H1 (cell line): ENCODE measurements around the gene SF3B1. TPM values are rescaled to one million over a fixed set of nuclear protein-coding genes. Genes with fewer than 3 reads are reported as not detected.

Experiments
- polyA plus RNA-seq, 7 experiments: library from polyadenylated mRNA; depleted of rRNA in 3 of 7; stranded (reverse) in 5 of 7; unstranded in 2 of 7; fragments of >200 nt in 5 of 7; fragments of 200-250 nt in 2 of 7; gene quantifications; 1 replicate in 5 of 7; 2 replicates in 1 of 7; 4 replicates in 1 of 7; pipeline versions ENCODE4 v1.2.1 to v1.2.3, GENCODE V29; 2011 to 2013; ENCODE audit warnings: missing spikeins in 2 of 7, mixed read lengths in 2 of 7
- total RNA-seq: library from RNA; stranded (reverse); fragmentation: NEBNext Ultra II Directional; extraction: Animal tissue kit (Norgen Biotek cat#: 25700); gene quantifications from 2 replicates; pipeline ENCODE4 v1.2.1, GENCODE V29; 2021
- TF ChIP-seq, protein P1 (sequence below): IDR thresholded peaks from 2 replicates; pipeline ENCODE4 v1.6.1; 2012; ENCODE audit warnings: low read length, inconsistent platforms
- TF ChIP-seq, protein P2 (sequence below): IDR thresholded peaks from 2 replicates; pipeline ENCODE4 v1.6.1; 2012; ENCODE audit warnings: inconsistent platforms

The SF3B1 gene
- total and polyA plus RNA-seq, 2 of the 8 experiments (the other 6 are each of a cell fraction or from before 2014, with no cell fraction given) = 320 to 403 TPM

DNA sequence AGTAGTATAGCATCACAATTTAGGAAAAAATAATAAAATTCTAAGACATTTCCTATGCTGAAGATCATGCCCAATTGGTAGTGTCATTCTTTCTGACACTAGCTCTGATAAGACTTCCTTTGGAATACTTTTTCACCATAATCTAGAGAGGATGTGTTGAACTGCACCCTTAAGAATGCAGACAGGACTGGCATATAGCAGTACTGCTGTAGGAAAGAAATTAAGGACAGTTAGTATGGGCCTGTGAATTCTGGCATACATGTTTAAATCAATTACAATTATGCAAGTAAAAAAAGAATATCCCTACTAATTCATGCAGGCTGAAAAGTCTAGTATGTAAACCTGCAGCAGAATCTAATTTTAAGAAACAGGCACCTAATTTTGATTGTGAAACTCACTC lies 15.4 kb downstream of the SF3B1 start (continued):
- TF ChIP-seq, protein P1, sequence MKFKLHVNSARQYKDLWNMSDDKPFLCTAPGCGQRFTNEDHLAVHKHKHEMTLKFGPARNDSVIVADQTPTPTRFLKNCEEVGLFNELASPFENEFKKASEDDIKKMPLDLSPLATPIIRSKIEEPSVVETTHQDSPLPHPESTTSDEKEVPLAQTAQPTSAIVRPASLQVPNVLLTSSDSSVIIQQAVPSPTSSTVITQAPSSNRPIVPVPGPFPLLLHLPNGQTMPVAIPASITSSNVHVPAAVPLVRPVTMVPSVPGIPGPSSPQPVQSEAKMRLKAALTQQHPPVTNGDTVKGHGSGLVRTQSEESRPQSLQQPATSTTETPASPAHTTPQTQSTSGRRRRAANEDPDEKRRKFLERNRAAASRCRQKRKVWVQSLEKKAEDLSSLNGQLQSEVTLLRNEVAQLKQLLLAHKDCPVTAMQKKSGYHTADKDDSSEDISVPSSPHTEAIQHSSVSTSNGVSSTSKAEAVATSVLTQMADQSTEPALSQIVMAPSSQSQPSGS = no peak
- TF ChIP-seq, protein P2, sequence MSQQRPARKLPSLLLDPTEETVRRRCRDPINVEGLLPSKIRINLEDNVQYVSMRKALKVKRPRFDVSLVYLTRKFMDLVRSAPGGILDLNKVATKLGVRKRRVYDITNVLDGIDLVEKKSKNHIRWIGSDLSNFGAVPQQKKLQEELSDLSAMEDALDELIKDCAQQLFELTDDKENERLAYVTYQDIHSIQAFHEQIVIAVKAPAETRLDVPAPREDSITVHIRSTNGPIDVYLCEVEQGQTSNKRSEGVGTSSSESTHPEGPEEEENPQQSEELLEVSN = no peak
- TF ChIP-seq, all 59 proteins: peak for 0
